K562 (cell line): Measurements from ENCODE around the gene KIF18B. TPM values are rescaled to one million over a fixed set of nuclear protein-coding genes. Genes with fewer than 3 reads are reported as not detected.
A peak's percentile ranks its signal among the peaks of the same experiment; 100 is the strongest.

Experiments used
- ATAC-seq: fragments of 200-7000 bp; cut with Tn5 transposase; 3 replicates; pipeline ENCODE4 v1.9.1; 2020; ENCODE audit warnings: moderate library complexity
- BruUV-seq: library from RNA; stranded (reverse); fragments of 400-500 nt; replicated peaks from 2 replicates; lab custom pipeline; 2021; lab: Mats Ljungman, UMichigan
- CTCF ChIA-PET: fragments of 300-600 bp; formaldehyde crosslinking; extraction: SDS; loops from one replicate; lab custom pipeline; 2021; ENCODE audit warnings: low intra/inter-chr PET ratio; lab: Yijun Ruan, JAX
- POLR2A ChIA-PET: fragments of 300-600, 350-650 bp; sonication (Branson Sonifier 250); formaldehyde crosslinking; extraction: SDS; loops from one replicate; lab custom pipeline; 2021; ENCODE audit warnings: antibody characterized with exemption, inconsistent platforms; lab: Yijun Ruan, JAX
- DNase-seq, 4 experiments: peaks; one replicate each; pipeline versions ENCODE4 v3.0.0 to v3.0.0-alpha.2; 2011 to 2018; ENCODE audit warnings: low spot score in 3 of 4, mixed read lengths in 3 of 4; ENCODE audit errors: extremely low read depth in 1 of 4
- FAIRE-seq: peaks from 2 replicates; lab custom pipeline; 2011; peaks lifted over from hg19 to GRCh38; lab: Jason Lieb, UNC
- H2AFZ ChIP-seq: 2 replicates; pipeline ENCODE4 v1.6.0; 2011; ENCODE audit warnings: low read depth, low read length, control low read depth, inconsistent platforms
- H3K27ac ChIP-seq: fragments of 200-600 bp; 3 replicates; pipeline ENCODE4 v1.8.0; 2011; ENCODE audit warnings: low read depth, mild to moderate bottlenecking, control low read depth, inconsistent platforms, low read length, moderate library complexity, mixed read lengths; ENCODE audit errors: extremely low read depth
- H3K27me3 ChIP-seq, 2 experiments: fragments of 300-600 bp in 1 of 2; 2 replicates in 1 of 2; 3 replicates in 1 of 2; pipeline versions ENCODE4 v1.6.0 to v1.8.0; 2011; ENCODE audit warnings: inconsistent platforms in 2 of 2, low read length in 2 of 2, mild to moderate bottlenecking in 1 of 2, mixed read lengths in 1 of 2, moderate library complexity in 1 of 2; ENCODE audit not compliant: control insufficient read depth in 2 of 2, insufficient read depth in 2 of 2
- H3K36me3 ChIP-seq: fragments of 300-600 bp; 3 replicates; pipeline ENCODE4 v1.8.0; 2011; ENCODE audit warnings: mild to moderate bottlenecking, low read length, inconsistent platforms; ENCODE audit not compliant: control insufficient read depth, insufficient read depth
- H3K4me1 ChIP-seq, 2 experiments: fragments of 200-600 bp in 1 of 2; replicated peaks in 1 of 2; 2 replicates in 1 of 2; 3 replicates in 1 of 2; pipeline versions ENCODE4 v1.5.1 to v1.8.0; 2011; ENCODE audit warnings: inconsistent platforms in 2 of 2, low read length in 2 of 2, mild to moderate bottlenecking in 1 of 2, mixed read lengths in 1 of 2, moderate library complexity in 1 of 2; ENCODE audit not compliant: control insufficient read depth in 2 of 2, insufficient read depth in 2 of 2
- H3K4me2 ChIP-seq: 2 replicates; pipeline ENCODE4 v1.6.1; 2011; ENCODE audit warnings: low read length, control low read depth, inconsistent platforms, mixed read lengths; ENCODE audit not compliant: insufficient read depth
- H3K4me3 ChIP-seq: fragments of 200-600 bp; sonication (generic), shearing (Covaris generic); 2 replicates; pipeline ENCODE4 v1.5.1; 2016; ENCODE audit warnings: control low read depth, inconsistent platforms
- H3K79me2 ChIP-seq: fragments of 200-600 bp; 3 replicates; pipeline ENCODE4 v1.8.0; 2011; ENCODE audit warnings: low read length, inconsistent platforms; ENCODE audit not compliant: control insufficient read depth, insufficient read depth
- H3K9ac ChIP-seq, 2 experiments: 2 replicates each; pipeline versions ENCODE4 v1.6.0 to v1.6.1; 2011; ENCODE audit warnings: low read depth in 2 of 2, low read length in 2 of 2, control low read depth in 1 of 2, inconsistent platforms in 1 of 2, mild to moderate bottlenecking in 1 of 2, mixed read lengths in 1 of 2; ENCODE audit not compliant: insufficient read depth in 1 of 2
- H3K9me1 ChIP-seq: one replicate; pipeline ENCODE4 v1.6.0; 2011; ENCODE audit warnings: inconsistent platforms, mild to moderate bottlenecking, low read length, moderate library complexity; ENCODE audit not compliant: control insufficient read depth, insufficient read depth
- H3K9me3 ChIP-seq: replicated peaks from 2 replicates; pipeline ENCODE4 v1.5.1; 2011; ENCODE audit warnings: low read depth, low read length, inconsistent platforms; ENCODE audit not compliant: control insufficient read depth, insufficient read depth
- H4K20me1 ChIP-seq: replicated peaks from 2 replicates; pipeline ENCODE4 v1.6.1; 2011; ENCODE audit warnings: low read length, inconsistent platforms, mixed read lengths; ENCODE audit not compliant: control insufficient read depth, insufficient read depth
- DACH1 ChIP-seq: fragments of 450-650 bp; IDR thresholded peaks from 2 replicates; pipeline ENCODE4 v1.6.1; 2018; ENCODE audit not compliant: partially characterized antibody
- WGBS: fragments of 100-300 bp; shearing (Covaris generic); methylation state at CpG from one replicate; pipeline ENCODE4 v1.1.6; 2016; ENCODE audit warnings: low coverage, mixed read lengths; ENCODE audit not compliant: insufficient coverage; ENCODE audit errors: missing lambda C conversion rate; 5-methylcytosine and 5-hydroxymethylcytosine counted together
- in situ Hi-C: fragments of 300-500 bp; cut with MboI; formaldehyde crosslinking; loops from 4 replicates; pipeline ENCODE4 v1.15.0; 2018; ENCODE audit warnings: inconsistent platforms, mixed read lengths
- intact Hi-C: fragments of 100-400 bp; cut with micrococcal nuclease; formaldehyde crosslinking; loops from 2 replicates; pipeline ENCODE4 v1.14.2; 2022
- polyA plus RNA-seq, 8 experiments: library from polyadenylated mRNA; depleted of rRNA in 4 of 8; stranded (reverse) in 5 of 8; unstranded in 3 of 8; fragments of >200 nt; fragmentation: Nextera tagmentation in 2 of 8; fragmentation: Illumina TruSeq in 1 of 8; extraction: Ambion mirVana in 2 of 8; extraction: Trizol in 1 of 8; gene quantifications; 2 replicates each; pipeline versions ENCODE4 v1.2.1 to v1.2.3, GENCODE V29; 2011 to 2014; ENCODE audit warnings: inconsistent platforms in 1 of 8, missing spikeins in 1 of 8
- total RNA-seq, 7 experiments: library from RNA; depleted of rRNA in 6 of 7; stranded (reverse); fragments of >200 nt in 6 of 7; fragmentation: Illumina TruSeq in 2 of 7; extraction: Trizol in 2 of 7; gene quantifications; 2 replicates each; pipeline versions ENCODE4 v1.2.1 to v1.2.3, GENCODE V29; 2011 to 2021; ENCODE audit warnings: low replicate concordance in 1 of 7
- TF ChIP-seq, protein P1 (sequence below): sonication (generic); formaldehyde crosslinking; IDR thresholded peaks from 2 replicates; pipeline ENCODE4 v1.9.0; 2022; ENCODE audit warnings: mild to moderate bottlenecking, missing genetic modification reagents
- TF ChIP-seq, protein P2 (sequence below): sonication (generic); formaldehyde crosslinking; IDR thresholded peaks from 2 replicates; pipeline ENCODE4 v1.5.0; 2020; ENCODE audit warnings: missing genetic modification reagents

KIF18B gene
- total and polyA plus RNA-seq, 9 of the 15 experiments (the other 6 are each of a cell fraction or from before 2014, with no cell fraction given): 2.0 to 42.8 (median 13.2) TPM

DNA sequence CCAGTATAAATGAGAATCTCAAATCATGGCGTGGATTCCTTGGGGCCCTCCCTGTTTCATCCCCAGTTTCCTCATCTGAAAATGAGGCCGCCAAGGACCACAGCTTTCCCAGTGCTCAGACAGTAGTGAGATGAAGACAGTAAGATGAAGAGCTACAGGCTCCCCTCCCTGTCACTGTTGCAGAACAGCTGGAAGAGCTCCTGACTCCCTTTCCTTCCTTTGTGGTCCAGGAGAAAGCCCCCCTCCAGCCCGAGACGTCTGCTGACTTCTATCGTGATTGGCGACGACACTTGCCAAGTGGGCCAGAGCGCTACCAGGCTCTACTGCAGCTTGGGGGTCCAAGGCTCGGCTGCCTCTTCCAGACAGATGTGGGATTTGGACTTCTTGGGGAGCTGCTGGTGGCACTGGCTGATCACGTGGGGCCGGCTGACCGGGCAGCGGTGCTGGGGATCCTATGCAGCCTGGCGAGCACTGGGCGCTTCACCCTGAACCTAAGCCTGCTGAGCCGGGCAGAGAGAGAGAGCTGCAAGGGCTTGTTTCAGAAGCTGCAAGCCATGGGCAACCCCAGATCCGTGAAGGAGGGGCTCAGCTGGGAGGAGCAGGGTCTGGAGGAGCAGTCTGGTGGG is 45.3 kb downstream of the KIF18B start:
- Histone ChIP-seq H3K9me1 (peaks cover 7% of the 10 kb centered on the region), H2AFZ (no peak overlapping the region), H4K20me1 (no peaks in the 10 kb centered on the region; the same call in 1 of the 2 replicates), H3K27ac (no peak overlapping the region), H3K4me1 (peaks cover 29 to 36% of the 10 kb centered on the region in 2 experiments), H3K4me2 (no peak overlapping the region), H3K9ac (peak overlapping the region in 1 of 2 experiments; percentile 51; a peak in 1 of 4 replicates), H3K27me3 (no peaks in the 10 kb centered on the region), H3K4me3 (no peak overlapping the region), H3K79me2 (peaks cover 22% of the 10 kb centered on the region), H3K36me3 (no peaks in the 10 kb centered on the region), H3K9me3 (no peaks in the 10 kb centered on the region)
- intact Hi-C loops: no loop called here
- DNase-seq: no peak
- TF ChIP-seq, protein P1, sequence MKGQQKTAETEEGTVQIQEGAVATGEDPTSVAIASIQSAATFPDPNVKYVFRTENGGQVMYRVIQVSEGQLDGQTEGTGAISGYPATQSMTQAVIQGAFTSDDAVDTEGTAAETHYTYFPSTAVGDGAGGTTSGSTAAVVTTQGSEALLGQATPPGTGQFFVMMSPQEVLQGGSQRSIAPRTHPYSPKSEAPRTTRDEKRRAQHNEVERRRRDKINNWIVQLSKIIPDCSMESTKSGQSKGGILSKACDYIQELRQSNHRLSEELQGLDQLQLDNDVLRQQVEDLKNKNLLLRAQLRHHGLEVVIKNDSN (CRISPR knock-in tag): 0 out of 2 replicates have a peak, but pooled peaks have one; percentile 19
- TF ChIP-seq, protein P2, sequence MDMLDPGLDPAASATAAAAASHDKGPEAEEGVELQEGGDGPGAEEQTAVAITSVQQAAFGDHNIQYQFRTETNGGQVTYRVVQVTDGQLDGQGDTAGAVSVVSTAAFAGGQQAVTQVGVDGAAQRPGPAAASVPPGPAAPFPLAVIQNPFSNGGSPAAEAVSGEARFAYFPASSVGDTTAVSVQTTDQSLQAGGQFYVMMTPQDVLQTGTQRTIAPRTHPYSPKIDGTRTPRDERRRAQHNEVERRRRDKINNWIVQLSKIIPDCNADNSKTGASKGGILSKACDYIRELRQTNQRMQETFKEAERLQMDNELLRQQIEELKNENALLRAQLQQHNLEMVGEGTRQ: 0 out of 2 replicates have a peak, but pooled peaks have one; percentile 2
- TF ChIP-seq DACH1: no peak
- no peak for ATAC-seq
- ChIA-PET CTCF (no interaction called here), POLR2A (interaction anchor here (0.7 to 5.3 kb wide), 4 partner anchors 9 to 246 kb away, joined by 3 to 28 read pairs (median 5); partner anchors contain the start of gene HEXIM1)
- in situ Hi-C loops: no loop called here
- 51% methylated on average over 17 of the region's 17 CpGs for WGBS
- no peak for FAIRE-seq
- BruUV-seq: no TSS peak
